NCI-H1417 (cell line): ENCODE results near the gene CD300C.
A peak's percentile ranks its signal among the peaks of the same experiment; 100 is the strongest.
"Not testable (repeated sequence)": the region's sequence is repeated elsewhere in the genome, so short reads cannot be mapped to it uniquely, and the experiment has no call there.

Source experiments
- DNase-seq, 3 experiments: peaks; one replicate each; lab custom pipeline; 2025; lab: John Stamatoyannopoulos, UW

Gene CD300C

DNA sequence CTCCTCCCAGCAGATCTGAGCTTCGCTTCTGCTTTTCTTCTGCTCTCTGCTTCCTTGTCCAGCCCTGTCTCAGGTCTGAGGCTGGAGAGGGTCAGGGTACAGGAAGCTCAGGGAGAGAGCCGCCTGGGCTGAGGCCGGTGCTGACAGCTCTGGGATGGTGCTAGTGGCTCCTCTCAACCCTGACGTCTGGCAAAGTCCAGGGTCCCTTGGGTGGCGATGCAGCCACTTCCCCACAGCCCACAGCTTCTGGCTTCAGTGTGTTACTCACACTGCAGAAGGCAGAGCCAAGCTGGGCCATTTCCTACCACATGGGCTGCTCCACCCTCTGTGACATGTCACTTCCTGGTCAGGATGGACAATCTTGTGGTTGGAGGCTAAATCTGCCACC, at the start of gene CD300C:
Gene CD300C, minus strand, starts transcription at position 273 of the 388 bp plus-strand sequence. CDS start 333 bp downstream, outside the sequence.
- DNase-seq, result no peak

DNA sequence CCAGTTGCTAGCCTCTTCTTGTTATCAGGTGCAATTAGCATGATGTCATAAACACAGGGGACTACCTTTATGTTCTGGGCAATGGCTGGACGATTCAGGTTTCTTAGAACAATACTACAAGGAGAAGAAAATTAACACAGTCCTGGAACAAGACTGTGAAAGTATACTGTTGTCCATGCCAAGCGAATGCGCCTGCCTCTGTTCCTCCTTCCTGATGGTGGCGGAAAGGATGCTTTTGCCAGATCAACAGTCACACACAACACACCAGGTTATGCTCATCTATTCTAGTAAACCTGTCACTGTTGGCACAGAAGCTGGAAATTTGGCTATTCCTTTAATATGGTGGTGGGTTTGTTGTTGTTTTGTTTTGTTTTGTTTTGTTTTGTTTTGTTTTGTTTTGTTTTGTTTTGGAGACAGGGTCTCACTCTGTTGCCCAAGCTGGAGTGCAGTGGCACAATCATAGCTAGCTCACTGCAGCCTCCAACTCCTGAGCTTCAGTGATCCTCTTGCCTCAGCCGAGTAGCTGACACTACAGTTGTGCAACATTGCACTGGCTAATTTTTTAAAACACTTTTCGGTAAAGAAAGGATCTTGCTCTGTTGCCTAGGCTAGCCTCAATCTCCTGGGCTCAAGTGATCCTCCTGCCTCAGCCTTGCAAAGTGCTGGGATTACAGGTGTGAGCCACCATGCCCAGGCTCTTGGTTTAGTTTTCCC, 49.3 kb upstream of the CD300C start:
- no peak for DNase-seq

DNA sequence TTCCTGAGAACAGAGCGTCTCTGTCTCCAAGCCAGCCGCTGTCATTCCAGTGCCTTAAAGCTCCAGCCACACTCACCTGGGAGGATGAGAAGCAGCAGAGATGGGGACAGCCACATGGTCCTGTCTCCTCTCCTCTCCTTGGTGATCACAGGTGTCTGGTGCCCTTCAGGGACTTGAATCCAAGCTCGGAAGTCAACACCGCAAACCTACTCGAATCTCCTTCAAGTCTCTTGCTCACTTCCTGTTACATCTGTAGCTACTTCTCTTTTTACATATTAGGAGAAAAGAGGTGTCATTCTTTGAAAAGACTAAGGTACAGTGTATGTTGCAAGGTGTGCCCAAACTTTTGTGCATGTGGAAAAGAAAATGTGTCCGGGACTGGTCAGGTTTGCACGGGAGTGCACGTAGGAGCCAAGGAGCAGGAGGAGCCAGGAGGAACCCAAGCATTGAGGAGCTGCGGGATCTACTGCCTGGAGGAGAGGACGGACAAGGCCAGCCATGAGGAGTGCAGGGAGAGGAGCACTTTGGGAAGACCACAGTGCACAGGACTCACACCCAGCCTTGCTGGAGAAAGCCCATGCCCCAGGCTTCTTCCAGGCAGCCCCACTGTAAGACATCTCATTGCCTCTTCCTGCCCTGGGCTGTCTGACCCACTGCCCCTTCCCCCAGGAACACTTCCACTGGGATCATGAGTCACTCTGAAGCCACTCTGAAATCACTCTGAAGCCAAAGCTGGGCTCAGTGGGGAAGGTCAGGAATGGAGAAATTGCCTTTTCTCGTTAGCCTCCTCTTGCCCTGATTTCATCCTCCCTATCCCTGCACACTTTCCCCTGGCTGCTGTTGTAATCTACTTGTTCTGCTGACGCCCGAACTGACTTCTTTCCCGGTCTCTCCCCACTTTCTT, 46.4 kb upstream of the CD300C start, which contains the start of gene CD300LD:
Gene CD300LD, minus strand, starts transcription at position 197 of the 904 bp plus-strand sequence. Its CDS starts 81 bp downstream, at position 116.
- no peak for DNase-seq

DNA sequence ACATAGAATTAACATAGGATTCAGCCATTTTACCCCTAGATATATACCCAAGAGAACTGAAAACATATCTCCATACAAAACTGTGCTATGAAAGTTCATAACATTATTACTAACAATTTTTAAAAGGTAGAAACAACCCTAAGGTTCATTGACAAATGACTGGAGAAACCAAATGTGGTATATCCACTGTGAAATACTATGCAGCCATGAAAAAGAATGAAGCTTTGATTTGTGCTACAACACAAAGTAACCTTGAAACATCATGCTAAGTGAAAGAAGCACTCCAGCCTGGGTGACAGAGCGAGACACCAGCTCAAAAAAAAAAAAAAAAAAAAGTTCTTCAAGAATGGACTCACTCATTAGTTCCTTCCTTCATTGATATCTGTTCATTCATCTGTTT, 45.6 kb upstream of the CD300C start:
- DNase-seq, result no peak

DNA sequence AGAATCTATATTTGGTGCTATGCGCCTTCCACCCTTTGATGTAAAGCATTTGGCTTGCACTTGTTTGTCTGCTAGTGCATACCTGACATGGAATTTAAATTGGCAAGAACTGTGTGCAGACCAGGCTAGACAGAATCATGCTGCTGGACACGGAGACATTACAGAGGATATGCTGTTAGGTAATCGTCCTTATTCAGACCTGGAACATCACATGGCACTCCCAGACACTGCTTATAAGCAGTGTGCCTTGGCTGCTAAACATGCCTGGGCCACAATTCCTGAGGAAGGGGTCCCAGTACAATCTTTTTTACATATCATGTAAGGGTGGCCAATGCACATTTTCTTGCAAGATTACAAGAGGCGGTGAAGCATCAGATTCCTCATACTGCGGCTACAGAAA, 39.8 kb upstream of the CD300C start:
- no peak for DNase-seq

DNA sequence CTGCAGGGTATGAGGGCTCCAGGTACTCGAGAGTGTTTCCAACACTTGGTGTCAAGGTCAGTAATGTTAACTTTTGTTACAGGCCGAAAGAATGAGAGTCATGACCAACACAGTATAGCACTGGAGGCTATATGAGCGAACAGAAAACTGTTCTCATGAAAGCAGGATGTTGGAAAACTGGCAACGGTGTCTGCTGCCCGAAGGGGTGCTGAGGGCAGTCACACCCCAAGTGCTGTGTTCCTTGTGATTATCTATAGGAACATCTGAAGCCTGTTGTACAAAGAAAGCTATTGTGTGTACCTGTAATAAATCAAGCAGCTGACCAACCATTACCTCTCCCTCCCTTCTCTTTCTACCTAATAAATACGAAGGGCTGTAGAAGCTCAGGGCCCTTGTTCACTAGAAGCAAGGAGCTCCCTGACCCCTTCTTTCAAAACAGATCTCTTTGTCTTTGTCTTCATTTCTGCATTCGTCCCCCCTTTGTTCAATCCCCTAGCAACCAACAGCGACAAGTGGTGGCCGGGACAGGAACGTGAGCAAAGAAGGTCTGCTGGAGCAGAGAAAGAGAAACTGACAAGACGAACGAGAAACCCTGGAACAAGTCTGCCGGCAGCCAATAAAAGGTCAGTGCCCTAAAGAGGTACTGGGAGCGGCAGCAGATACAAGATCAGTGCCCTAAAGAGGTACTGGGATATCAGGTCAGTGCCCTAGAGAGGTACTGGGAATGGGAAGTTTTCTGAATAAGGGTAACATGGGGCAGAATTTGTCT, 38.6 kb upstream of the CD300C start:
- no peak for DNase-seq

DNA sequence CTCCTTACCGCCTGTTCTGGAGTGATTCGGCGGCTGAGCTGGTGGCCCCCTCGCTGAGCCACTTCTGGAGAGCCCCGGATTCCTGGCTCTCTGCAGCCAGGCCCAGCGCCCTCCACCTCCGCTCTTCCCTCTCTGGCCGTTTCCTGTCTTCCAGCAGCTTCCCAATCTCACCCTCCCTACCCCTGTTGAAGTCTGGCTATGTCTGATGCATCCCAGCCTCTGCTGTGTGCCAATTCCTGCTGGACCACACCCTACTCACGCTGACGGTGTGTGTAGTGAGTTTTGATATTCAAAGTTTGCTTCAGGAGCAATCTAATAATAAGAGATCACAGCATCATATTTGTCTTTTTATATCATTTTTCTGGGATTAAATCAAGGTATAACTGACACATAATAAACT, 36.7 kb upstream of the CD300C start:
- DNase-seq, result no peak

DNA sequence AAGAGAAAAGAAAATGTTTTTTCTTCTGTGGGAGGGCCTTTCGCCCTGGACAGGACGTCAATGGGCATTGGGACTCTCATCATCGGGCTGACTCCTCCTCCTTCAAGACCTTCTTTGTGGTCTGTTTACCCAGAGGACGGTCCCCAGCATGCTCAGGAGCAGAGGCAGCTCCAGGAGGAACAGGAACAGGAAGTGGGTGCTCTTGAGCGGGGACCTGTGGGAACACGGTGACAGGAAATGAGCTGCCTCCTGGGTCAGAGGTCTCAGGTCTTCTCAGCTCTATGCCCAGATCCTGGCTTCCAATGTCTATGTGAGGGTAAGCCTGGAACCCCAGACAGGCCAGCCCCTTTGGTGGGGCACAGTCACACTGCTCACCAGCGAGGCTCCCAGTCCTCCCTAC, 34.0 kb upstream of the CD300C start:
- no peak for DNase-seq

DNA sequence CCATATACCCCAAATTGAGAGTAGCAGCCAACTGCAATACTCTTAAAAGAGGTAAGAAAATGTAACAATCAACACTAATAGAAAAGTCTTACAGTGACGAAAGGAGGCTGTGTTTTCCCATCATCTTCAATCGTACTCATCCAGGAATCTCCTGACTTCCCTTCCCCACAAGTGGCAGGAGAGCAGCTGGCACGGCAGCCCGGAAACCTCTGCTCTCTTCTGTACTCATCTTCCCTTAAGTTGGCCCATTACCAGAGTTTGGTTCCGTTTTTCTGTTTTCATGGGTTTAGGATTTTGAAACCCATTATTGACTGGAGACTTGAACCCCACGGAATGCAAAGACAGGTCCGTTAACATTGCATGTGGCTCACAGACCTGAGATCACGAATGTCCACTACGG, 33.1 kb upstream of the CD300C start:
- DNase-seq, result no peak

DNA sequence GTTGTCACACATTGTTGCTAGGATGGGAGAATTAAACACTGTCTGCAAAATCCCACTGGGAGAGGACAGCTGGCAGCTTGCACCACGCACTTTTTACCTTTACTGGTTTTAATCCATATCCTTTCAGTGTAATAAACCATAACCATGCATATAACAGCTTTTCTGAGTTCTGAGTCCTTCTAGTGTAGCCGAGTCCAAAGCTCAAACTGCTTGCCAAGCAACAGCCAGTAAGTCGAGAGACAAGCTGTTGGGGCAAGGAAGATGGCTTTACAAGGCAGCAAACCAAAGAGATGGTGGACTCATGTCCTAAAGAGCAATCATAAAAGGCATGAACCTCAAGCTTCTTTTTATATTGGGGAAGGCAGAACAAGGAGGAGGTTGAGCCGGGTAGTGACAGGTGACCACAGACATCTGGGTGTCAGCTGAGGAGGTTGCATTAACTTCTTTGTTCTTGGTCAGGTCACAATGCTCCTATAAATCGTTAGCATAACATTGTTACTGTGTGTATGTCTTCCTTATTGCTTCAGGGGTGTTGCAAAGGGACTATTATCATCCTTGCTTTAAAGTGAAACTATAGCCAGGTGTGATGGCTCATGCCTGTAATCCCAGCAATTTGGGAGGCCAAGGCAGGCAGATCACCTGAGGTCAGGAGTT, 28.7 kb upstream of the CD300C start:
- DNase-seq, result no peak

DNA sequence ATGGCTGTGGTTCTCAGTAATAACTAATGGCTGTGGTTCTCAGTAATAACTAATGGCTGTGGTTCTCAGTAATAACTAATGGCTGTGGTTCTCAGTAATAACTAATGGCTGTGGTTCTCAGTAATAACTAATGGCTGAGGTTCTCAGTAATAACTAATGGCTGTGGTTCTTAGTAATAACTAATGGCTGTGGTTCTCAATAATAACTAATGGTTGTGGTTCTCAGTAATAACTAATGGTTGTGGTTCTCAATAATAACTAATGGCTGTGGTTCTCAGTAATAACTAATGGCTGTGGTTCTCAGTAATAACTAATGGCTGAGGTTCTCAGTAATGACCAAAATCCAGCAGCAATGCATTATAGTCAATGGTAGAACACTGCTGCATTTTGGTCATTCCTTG, 27.7 kb upstream of the CD300C start:
- not testable (repeated sequence) for DNase-seq

DNA sequence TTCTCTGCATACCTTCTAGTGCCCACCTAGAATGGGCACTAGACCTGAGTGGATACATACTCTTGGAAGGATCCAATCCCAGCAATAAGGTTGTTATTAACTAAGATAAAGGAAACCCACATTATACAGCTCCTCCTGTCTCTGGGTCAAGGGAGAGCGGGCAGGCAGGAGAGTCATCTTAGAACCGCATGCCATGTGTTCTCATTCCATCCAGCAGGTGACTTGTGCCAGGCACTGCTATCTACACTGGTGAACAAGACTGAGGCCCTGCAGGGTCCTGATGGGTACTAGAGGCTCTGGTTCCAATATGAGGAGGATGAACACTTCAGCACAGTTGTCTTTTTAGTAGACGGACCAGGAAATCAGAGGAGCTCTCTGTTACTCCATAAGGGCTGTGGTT, 27.3 kb upstream of the CD300C start:
- no peak for DNase-seq

DNA sequence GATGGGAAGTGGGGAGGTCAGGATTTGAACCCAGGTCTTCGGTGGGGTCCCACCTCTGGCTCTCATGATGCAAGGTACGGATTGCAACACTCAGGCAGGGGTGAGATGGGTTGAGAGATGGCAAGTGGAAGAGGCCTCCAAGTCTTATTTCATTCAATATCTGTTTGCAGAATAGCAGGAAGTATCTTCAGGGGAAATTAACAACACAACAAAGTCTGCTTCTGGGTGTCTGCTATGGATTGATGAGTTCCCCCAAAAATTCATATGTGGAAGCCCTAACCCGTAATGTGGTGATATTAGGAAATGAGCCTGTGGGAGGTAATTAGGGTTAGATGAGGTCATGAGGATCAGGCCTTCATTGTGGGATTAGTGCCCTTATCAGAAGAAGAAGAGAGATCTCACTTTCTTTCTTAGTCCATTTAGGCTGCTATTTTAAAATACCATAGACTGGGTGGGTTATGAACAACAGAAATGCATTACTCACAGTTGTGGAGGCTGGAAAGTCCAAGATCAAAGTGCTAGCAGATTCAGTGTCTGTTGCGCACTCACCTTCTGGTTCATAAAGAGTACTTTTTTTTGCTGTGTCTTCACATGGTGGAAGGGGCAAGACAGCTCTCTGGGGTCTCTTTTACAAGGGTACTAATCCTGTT, 25.8 kb upstream of the CD300C start:
- DNase-seq, result no peak

DNA sequence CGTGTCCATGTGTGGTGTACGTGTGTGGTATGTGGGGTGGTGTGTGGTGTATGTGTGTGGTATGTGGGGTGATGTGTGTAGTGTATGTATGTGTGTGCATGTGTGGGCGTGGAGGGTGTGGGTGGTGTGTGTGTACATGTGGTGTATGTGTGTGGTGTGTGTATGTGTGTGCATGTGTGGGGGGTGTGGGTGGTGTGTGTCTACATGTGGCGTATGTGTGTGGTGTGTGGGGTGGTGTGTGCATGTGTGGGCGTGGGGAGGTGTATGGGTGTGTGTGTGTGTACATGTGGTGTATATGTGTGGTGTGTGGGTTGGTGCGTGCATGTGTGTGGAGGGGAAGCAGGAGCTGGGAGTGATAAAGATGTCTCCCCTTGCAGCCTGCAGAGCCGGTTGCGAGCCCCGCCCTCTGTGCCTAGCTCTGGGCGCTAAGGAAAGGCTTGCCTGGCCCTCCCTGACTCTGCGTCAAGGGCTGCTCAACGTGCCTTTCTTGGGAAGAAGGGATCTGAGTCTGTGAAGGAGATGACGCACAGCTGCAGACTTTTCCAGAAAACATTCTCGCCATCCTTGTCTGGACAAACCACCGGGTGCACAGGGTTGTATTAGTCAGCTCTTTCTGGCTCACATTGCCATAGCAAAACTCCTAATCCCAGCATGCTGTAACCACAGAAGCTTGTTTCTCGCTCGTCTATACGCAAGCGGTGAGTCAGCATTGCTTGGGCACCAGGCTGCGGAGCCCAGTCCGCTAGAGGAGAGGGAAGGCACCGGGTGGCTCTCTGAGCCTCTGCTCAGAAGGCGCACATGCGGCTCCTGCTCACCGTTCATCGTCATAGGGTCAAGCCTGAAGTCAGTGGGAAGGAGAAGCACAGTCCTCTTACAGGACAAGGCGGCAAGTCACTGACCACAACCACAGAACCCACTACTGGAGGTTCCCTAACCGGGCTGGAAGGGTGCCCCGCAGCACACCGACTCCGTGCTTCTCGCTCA, 23.4 kb upstream of the CD300C start:
- DNase-seq, result no peak

DNA sequence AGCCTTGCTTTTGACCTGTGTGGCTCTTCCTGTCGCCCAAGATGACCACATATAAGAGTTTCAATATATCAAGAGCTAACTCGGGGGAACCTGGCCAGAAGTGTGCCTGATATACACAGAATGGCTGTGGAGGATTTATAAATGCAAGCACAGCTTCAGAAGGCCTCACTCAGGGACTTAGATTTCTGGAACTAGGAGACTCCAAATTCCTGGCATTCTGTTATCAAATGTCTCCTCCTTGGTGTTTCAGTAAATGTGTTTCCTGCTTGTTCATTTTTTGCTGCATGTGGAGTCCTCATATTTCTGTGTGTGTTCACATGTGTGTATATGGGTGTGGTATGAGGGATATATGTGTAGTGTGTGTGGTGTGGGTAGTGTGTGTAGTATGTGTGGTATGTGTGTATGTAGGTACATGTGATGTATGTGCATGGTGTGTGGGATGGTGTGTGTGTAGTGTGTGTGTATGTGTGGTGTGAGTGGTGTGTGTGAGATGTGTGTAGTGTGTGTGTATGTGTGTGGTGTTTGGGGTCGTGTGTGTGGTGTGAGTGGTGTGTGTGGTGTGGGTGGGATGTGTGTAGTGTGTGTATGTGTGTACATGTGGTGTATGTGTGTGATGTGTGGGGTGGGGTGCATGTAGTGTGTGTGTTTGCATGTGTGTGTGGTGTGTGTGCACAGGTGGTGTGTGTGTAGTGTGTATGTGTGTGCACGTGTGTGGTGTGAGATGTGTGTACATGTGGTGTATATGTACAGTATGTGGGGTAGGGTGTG, 22.4 kb upstream of the CD300C start:
- no peak for DNase-seq

DNA sequence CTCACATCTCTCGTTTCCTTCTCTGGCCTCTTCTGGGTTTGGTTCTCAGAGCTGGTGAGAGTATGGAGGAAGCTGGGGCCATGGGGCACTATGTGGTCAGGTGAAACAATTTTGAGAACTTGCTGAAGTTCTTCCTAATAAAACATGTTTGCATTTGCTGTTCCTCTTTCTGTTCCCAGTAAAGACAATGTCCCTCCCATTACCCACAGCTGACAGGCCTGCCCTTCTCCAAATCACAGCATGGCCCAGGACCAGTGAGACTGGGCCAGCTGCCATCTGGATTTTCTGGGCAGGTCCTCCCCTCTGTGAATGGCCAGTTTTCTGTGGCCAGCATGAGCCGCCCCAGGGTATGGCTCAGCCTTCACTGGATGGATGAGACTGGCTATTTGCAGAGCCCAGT, 21.5 kb upstream of the CD300C start, which contains the start of gene CD300H:
Gene CD300H, minus strand, starts transcription at position 113 of the 400 bp plus-strand sequence.
- DNase-seq, result no peak

DNA sequence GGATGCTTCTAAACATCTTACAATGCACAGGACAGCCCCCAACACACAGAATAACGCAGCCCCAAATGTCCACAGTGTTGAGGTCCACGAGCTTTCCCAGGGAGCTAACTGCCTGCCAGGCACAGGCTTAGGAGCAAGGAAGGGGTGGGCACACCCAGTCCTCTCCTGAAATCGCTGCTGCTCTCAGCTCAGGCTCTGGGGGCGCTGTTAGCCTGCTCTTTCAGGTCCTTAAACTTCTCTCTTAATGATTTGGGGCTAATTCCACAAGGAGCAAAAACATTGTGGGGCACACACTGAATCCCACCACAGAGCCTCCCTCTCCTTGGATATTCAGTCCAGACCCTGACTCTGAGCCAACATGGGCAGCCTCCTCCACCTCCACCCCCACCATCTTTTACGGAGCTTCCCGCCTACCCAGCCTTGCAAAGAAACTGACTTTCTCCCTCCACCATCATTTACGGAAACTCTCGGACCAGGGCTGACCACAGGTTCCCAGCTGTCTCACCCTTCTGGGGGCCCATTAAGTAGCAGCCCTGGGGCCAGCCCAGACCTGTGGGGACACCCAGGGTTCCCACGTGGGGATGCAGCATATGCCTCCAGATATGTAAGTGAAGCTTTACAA, 20.3 kb upstream of the CD300C start:
- DNase-seq, result peak in 1 of 3 experiments; percentile 21

DNA sequence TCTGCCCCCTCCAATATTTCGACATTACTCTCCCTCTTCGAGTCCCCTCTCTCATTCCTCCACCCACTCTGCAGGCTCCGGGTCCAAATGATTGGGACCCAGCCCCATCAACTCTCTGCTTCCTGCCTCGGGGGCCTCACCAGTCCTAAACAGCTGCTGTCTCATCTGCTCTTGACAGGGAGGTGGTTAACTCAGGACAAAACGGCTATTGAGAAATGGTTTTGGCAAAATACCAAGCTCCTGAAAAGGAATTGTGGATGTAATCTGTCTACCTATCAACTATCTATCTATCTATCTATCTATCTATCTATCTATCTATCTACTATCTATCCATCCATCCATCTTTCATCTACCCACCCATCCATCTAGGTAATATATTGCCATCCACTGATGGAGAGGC, 19.2 kb upstream of the CD300C start:
- no peak for DNase-seq

DNA sequence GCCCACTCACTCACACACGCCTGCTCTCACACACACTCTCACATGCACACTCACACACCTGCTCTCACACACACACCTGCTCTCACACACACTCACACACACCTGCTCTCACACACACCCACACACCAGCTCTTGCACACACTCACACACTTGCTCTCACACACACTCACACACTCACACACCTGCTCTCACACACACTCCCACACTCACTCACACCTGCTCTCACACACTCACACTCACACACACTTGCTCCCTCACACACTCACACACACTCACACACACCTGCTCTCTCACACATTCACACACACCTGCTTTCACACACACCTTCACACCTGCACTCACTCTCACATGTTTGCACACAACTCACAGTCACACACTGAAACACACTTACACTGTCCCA, 17.4 kb upstream of the CD300C start:
- no peak for DNase-seq
